H1 (cell line): ENCODE measurements around the gene WDR91. TPM values are rescaled to one million over a fixed set of nuclear protein-coding genes. Genes with fewer than 3 reads are reported as not detected.
"Not testable (repeated sequence)": the region's sequence is repeated elsewhere in the genome, so short reads cannot be mapped to it uniquely, and the experiment has no call there.

Experiments
- CTCF ChIA-PET: fragments of 300-600 bp; sonication (Branson Sonifier 250); formaldehyde crosslinking; loops from one replicate; lab custom pipeline; 2021; ENCODE audit not compliant: partially characterized antibody; lab: Charles Lee
- POLR2A ChIA-PET: fragments of 300-600 bp; sonication (Branson Sonifier 250); formaldehyde crosslinking; loops from one replicate; lab custom pipeline; 2021; ENCODE audit warnings: inconsistent platforms; ENCODE audit not compliant: partially characterized antibody; lab: Charles Lee
- DNase-seq, 2 experiments: peaks; one replicate each; pipeline versions ENCODE4 v3.0.0 to v3.0.0-alpha.2; 2010 to 2022; ENCODE audit warnings: low spot score in 2 of 2, low read depth in 1 of 2, mixed read lengths in 1 of 2
- FAIRE-seq: peaks from 2 replicates; lab custom pipeline; 2011; peaks lifted over from hg19 to GRCh38; lab: Jason Lieb, UNC
- H2AFZ ChIP-seq: 2 replicates; pipeline ENCODE4 v1.8.1; 2012; ENCODE audit warnings: low read length, inconsistent platforms
- H2AK5ac ChIP-seq: 2 replicates; pipeline ENCODE4 v1.6.1; 2013; ENCODE audit warnings: low read depth, low read length
- H2BK120ac ChIP-seq: replicated peaks from 2 replicates; pipeline ENCODE3; 2013; ENCODE audit warnings: low read depth, low read length, inconsistent platforms
- H2BK12ac ChIP-seq: 2 replicates; pipeline ENCODE4 v1.6.1; 2013; ENCODE audit warnings: low read depth, low read length
- H2BK15ac ChIP-seq: 2 replicates; pipeline ENCODE4 v1.6.1; 2013; ENCODE audit warnings: low read length
- H2BK20ac ChIP-seq: 2 replicates; pipeline ENCODE4 v1.6.1; 2013; ENCODE audit warnings: low read length
- H2BK5ac ChIP-seq: 2 replicates; pipeline ENCODE4 v1.6.1; 2013; ENCODE audit warnings: low read depth, low read length
- H3K14ac ChIP-seq: 2 replicates; pipeline ENCODE4 v1.6.1; 2013; ENCODE audit warnings: inconsistent platforms; ENCODE audit not compliant: insufficient read length
- H3K18ac ChIP-seq: 2 replicates; pipeline ENCODE4 v1.6.1; 2013; ENCODE audit warnings: low read length; ENCODE audit errors: extremely low read depth
- H3K23ac ChIP-seq: 2 replicates; pipeline ENCODE4 v1.6.1; 2013; ENCODE audit warnings: inconsistent platforms; ENCODE audit not compliant: insufficient read length
- H3K23me2 ChIP-seq: 2 replicates; pipeline ENCODE4 v1.6.1; 2013; ENCODE audit warnings: low read depth, low read length
- H3K27ac ChIP-seq: 2 replicates; pipeline ENCODE4 v1.6.1; 2011; ENCODE audit warnings: low read depth, low read length, inconsistent platforms
- H3K27me3 ChIP-seq, 4 experiments: replicated peaks in 1 of 4; 1 replicate in 1 of 4; 2 replicates in 3 of 4; pipeline versions ENCODE4 v1.6.1 to v1.8.1; 2011 to 2013; ENCODE audit warnings: low read length in 3 of 4, mild to moderate bottlenecking in 3 of 4, inconsistent platforms in 2 of 4, mixed read lengths in 2 of 4, moderate library complexity in 1 of 4; ENCODE audit not compliant: control insufficient read depth in 3 of 4, insufficient read depth in 3 of 4; ENCODE audit errors: extremely low read depth in 1 of 4
- H3K36me3 ChIP-seq, 4 experiments: 2 replicates each; pipeline versions ENCODE4 v1.6.1 to v1.8.1; 2011 to 2013; ENCODE audit warnings: mild to moderate bottlenecking in 4 of 4, low read length in 3 of 4, moderate library complexity in 2 of 4, control low read depth in 1 of 4, inconsistent platforms in 1 of 4; ENCODE audit not compliant: insufficient read depth in 4 of 4, control insufficient read depth in 2 of 4
- H3K4ac ChIP-seq: replicated peaks from 2 replicates; pipeline ENCODE3; 2013; ENCODE audit warnings: low read length, low read depth, mixed read lengths, inconsistent platforms; ENCODE audit not compliant: insufficient read length
- H3K4me1 ChIP-seq, 4 experiments: replicated peaks in 1 of 4; 1 replicate in 1 of 4; 2 replicates in 3 of 4; pipeline versions ENCODE4 v1.6.1 to v1.8.1; 2011 to 2013; ENCODE audit warnings: low read length in 3 of 4, inconsistent platforms in 2 of 4, mixed read lengths in 1 of 4; ENCODE audit not compliant: insufficient read depth in 4 of 4, control insufficient read depth in 3 of 4
- H3K4me2 ChIP-seq, 2 experiments: 2 replicates each; pipeline versions ENCODE4 v1.6.1 to v1.8.1; 2011 to 2013; ENCODE audit warnings: low read depth in 2 of 2, low read length in 2 of 2, control low read depth in 1 of 2, inconsistent platforms in 1 of 2, mild to moderate bottlenecking in 1 of 2; ENCODE audit not compliant: insufficient read depth in 1 of 2
- H3K4me3 ChIP-seq, 4 experiments: fragments of 200-600, 300-600 bp in 1 of 4; sonication (generic), shearing (Covaris generic), sonication (Bioruptor Twin) in 1 of 4; 2 replicates each; pipeline versions ENCODE4 v1.5.1 to v1.8.1; 2011 to 2016; ENCODE audit warnings: low read length in 4 of 4, low read depth in 3 of 4, control low read depth in 2 of 4, inconsistent platforms in 2 of 4, mild to moderate bottlenecking in 2 of 4, mixed read lengths in 1 of 4, moderate library complexity in 1 of 4; ENCODE audit not compliant: insufficient read depth in 2 of 4; ENCODE audit errors: extremely low read depth in 1 of 4
- H3K56ac ChIP-seq: replicated peaks from 2 replicates; pipeline ENCODE3; 2013; ENCODE audit warnings: low read depth, mild to moderate bottlenecking, mixed read lengths, low read length, inconsistent platforms; ENCODE audit not compliant: insufficient read length
- H3K79me1 ChIP-seq: 2 replicates; pipeline ENCODE4 v1.6.1; 2013; ENCODE audit warnings: low read depth, low read length, control low read depth
- H3K79me2 ChIP-seq, 2 experiments: 2 replicates each; pipeline versions ENCODE4 v1.6.1 to v1.8.1; 2012 to 2013; ENCODE audit warnings: low read length in 2 of 2, mild to moderate bottlenecking in 2 of 2, inconsistent platforms in 1 of 2; ENCODE audit not compliant: insufficient read depth in 2 of 2, control insufficient read depth in 1 of 2
- H3K9ac ChIP-seq, 4 experiments: replicated peaks in 1 of 4; 1 replicate in 1 of 4; 2 replicates in 3 of 4; pipeline versions ENCODE4 v1.6.1 to v1.8.1; 2011 to 2013; ENCODE audit warnings: low read depth in 3 of 4, low read length in 3 of 4, control low read depth in 2 of 4, mild to moderate bottlenecking in 2 of 4, moderate library complexity in 2 of 4, inconsistent platforms in 1 of 4; ENCODE audit errors: extremely low read depth in 1 of 4
- H3K9me3 ChIP-seq, 2 experiments: 2 replicates each; pipeline versions ENCODE4 v1.6.1 to v1.8.1; 2012 to 2013; ENCODE audit warnings: mild to moderate bottlenecking in 2 of 2, moderate library complexity in 2 of 2, control low read depth in 1 of 2, inconsistent platforms in 1 of 2, low read depth in 1 of 2, low read length in 1 of 2, mixed read lengths in 1 of 2; ENCODE audit not compliant: insufficient read depth in 2 of 2
- H4K20me1 ChIP-seq, 2 experiments: replicated peaks in 1 of 2; 2 replicates each; pipeline versions ENCODE3 to v1.8.1; 2011 to 2013; ENCODE audit warnings: inconsistent platforms in 2 of 2, low read length in 2 of 2, mild to moderate bottlenecking in 1 of 2; ENCODE audit not compliant: insufficient read depth in 2 of 2, control insufficient read depth in 1 of 2
- H4K5ac ChIP-seq: 2 replicates; pipeline ENCODE4 v1.6.1; 2013; ENCODE audit warnings: low read length, low read depth, mixed read lengths, inconsistent platforms; ENCODE audit not compliant: insufficient read length
- H4K8ac ChIP-seq: 2 replicates; pipeline ENCODE4 v1.8.0; 2013; ENCODE audit warnings: mild to moderate bottlenecking, moderate library complexity, low read length, inconsistent platforms; ENCODE audit not compliant: insufficient read depth; ENCODE audit errors: extremely low read depth
- H4K91ac ChIP-seq: replicated peaks from 2 replicates; pipeline ENCODE3; 2013; ENCODE audit warnings: low read length, mixed read lengths, inconsistent platforms; ENCODE audit not compliant: insufficient read length
- NRF1 ChIP-seq: IDR thresholded peaks from 2 replicates; pipeline ENCODE4 v1.6.1; 2011; ENCODE audit warnings: mild to moderate bottlenecking, low read depth, low read length, improper control_type of control experiment
- WGBS, 2 experiments: shearing (Covaris generic) in 1 of 2; methylation state at CpG; one replicate each; pipeline versions ENCODE4 v1.1.6 to v1.1.7; 2013 to 2015; ENCODE audit warnings: low lambda C conversion rate in 2 of 2, mixed read lengths in 2 of 2, inconsistent platforms in 1 of 2, low coverage in 1 of 2, missing lambda C conversion rate in 1 of 2; ENCODE audit not compliant: insufficient replicate concordance in 2 of 2, insufficient coverage in 1 of 2, insufficient read length in 1 of 2; ENCODE audit errors: extremely low coverage in 1 of 2, missing lambda C conversion rate in 1 of 2; 5-methylcytosine and 5-hydroxymethylcytosine counted together
- polyA plus RNA-seq, 7 experiments: library from polyadenylated mRNA; depleted of rRNA in 3 of 7; stranded (reverse) in 5 of 7; unstranded in 2 of 7; fragments of >200 nt in 5 of 7; fragments of 200-250 nt in 2 of 7; gene quantifications; 1 replicate in 5 of 7; 2 replicates in 1 of 7; 4 replicates in 1 of 7; pipeline versions ENCODE4 v1.2.1 to v1.2.3, GENCODE V29; 2011 to 2013; ENCODE audit warnings: missing spikeins in 2 of 7, mixed read lengths in 2 of 7
- total RNA-seq: library from RNA; stranded (reverse); fragmentation: NEBNext Ultra II Directional; extraction: Animal tissue kit (Norgen Biotek cat#: 25700); gene quantifications from 2 replicates; pipeline ENCODE4 v1.2.1, GENCODE V29; 2021

WDR91 gene
- total and polyA plus RNA-seq, 2 of the 8 experiments (the other 6 are each of a cell fraction or from before 2014, with no cell fraction given), result 8.2 to 14.7 TPM

DNA sequence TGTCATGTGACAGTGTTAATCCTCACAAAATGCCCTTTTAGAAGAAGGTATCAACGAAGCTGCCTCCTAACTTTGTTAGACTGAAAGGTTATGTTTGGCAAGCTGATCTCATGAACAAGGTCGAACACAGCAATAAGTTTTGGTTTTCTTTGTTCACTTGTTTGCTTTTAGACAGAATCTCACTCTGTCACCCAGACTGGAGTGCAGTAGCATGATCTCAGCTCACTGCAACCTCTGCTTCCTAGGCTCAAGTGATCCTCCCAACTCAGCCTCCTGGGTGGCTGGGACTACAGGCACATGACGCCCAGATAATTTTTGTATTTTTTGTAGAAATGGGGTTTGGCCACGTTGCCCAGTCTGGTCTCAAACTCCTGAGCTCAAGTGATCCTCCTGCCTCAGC, 23.4 kb upstream of the WDR91 start:
- FAIRE-seq, result no peak

DNA sequence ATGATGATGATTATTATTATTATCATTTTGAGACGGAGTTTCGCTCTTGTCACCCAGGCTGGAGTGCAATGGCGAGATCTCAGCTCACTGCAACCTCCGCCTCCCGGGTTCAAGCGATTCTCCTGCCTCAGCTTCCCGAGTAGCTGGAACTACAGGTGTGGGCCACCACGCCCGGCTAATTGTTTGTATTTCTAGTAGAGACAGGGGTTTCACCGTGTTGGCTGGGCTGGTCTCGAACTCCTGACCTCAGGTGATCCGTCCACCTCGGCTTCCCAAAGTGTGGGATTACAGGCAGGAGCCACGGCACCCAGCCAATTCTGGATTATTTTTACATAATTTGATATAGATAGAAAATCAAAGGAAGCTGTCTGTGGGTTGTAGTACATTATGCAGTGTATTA, 22.8 kb upstream of the WDR91 start:
- H4K8ac ChIP-seq, POLR2A ChIA-PET, H2AFZ ChIP-seq, H3K23ac ChIP-seq, H3K18ac ChIP-seq, H3K9me3 ChIP-seq, H2BK12ac ChIP-seq, H4K5ac ChIP-seq, H3K27me3 ChIP-seq, H3K56ac ChIP-seq, H2BK15ac ChIP-seq, H3K4ac ChIP-seq, H3K79me1 ChIP-seq, H3K23me2 ChIP-seq, FAIRE-seq, H3K9ac ChIP-seq, H2BK120ac ChIP-seq, H3K79me2 ChIP-seq, H3K4me2 ChIP-seq, H3K4me3 ChIP-seq, H2BK5ac ChIP-seq, H3K4me1 ChIP-seq, H3K14ac ChIP-seq, H3K36me3 ChIP-seq, H4K91ac ChIP-seq, H2AK5ac ChIP-seq, H3K27ac ChIP-seq, H4K20me1 ChIP-seq, H2BK20ac ChIP-seq: not testable (repeated sequence)
- DNase-seq, result peak in 1 of 2 experiments; percentile 20
- CTCF ChIA-PET, result interaction anchor here (0.7 to 2.9 kb wide), 8 partner anchors 13 to 294 kb away, joined by 3 to 10 read pairs (median 4); no protein-coding TSS in a partner anchor
- WGBS, 2 experiments, result 90% methylated on average over 14 of the region's 14 CpGs; no CpG with 5 or more reads in 1 of the 2 experiments

More for the DNA sequence above, 23.4 kb upstream of the WDR91 start:
- no peak overlapping the region for H2BK5ac ChIP-seq
- H3K14ac ChIP-seq, result no peak overlapping the region
- H3K79me2 ChIP-seq, result no peaks in the 10 kb centered on the region
- no peaks in the 10 kb centered on the region for H3K27me3 ChIP-seq
- H2BK20ac ChIP-seq, result no peak overlapping the region
- no peak overlapping the region for H3K27ac ChIP-seq
- H4K20me1 ChIP-seq, result no peaks in the 10 kb centered on the region
- no peak overlapping the region for H2BK120ac ChIP-seq
- POLR2A ChIA-PET, result interaction anchor here (0.6 kb wide), 1 partner anchor 1038 kb away, joined by 3 read pairs; no protein-coding TSS in a partner anchor
- H4K5ac ChIP-seq, result no peak overlapping the region
- no peaks in the 10 kb centered on the region for H3K23me2 ChIP-seq
- no peak overlapping the region for H4K91ac ChIP-seq
- H3K23ac ChIP-seq, result no peak overlapping the region
- H2AFZ ChIP-seq, result no peak overlapping the region
- no peak overlapping the region for H3K9ac ChIP-seq
- H2BK15ac ChIP-seq, result no peak overlapping the region
- no peak overlapping the region for H2BK12ac ChIP-seq
- DNase-seq, result peak in 1 of 2 experiments; percentile 10
- no peaks in the 10 kb centered on the region for H3K9me3 ChIP-seq
- H3K56ac ChIP-seq, result no peak overlapping the region
- no peak overlapping the region for H4K8ac ChIP-seq
- H3K18ac ChIP-seq, result no peak overlapping the region
- H3K79me1 ChIP-seq, result no peaks in the 10 kb centered on the region
- H3K4ac ChIP-seq, result no peak overlapping the region
- WGBS, 2 experiments, result 83% methylated on average over 4 of the region's 4 CpGs; no CpG with 5 or more reads in 1 of the 2 experiments
- H3K4me1 ChIP-seq, result peaks cover 0 to 9% (median 1%) of the 10 kb centered on the region in 4 experiments; a peak in 5 of 7 replicates
- CTCF ChIA-PET, result interaction anchor here (0.7 to 2.1 kb wide), 5 partner anchors 40 to 294 kb away, joined by 3 to 8 read pairs (median 3); no protein-coding TSS in a partner anchor
- no peak overlapping the region for H3K4me3 ChIP-seq
- H3K36me3 ChIP-seq, result no peaks in the 10 kb centered on the region
- TF ChIP-seq NRF1, result no peak
- H3K4me2 ChIP-seq, result no peak overlapping the region
- H2AK5ac ChIP-seq, result no peak overlapping the region
